Activated CD8-positive, alpha-beta memory T cell treated with anti-CD3 and anti-CD28 coated beads, Interleukin-2, amount 50 U/mL, for 4 hours (primary cell): ENCODE results near the gene SLC32A1.

ENCODE experiments used
- DNase-seq: peaks from one replicate; pipeline ENCODE4 v3.0.0-alpha.2; 2020

The SLC32A1 gene, protein sequence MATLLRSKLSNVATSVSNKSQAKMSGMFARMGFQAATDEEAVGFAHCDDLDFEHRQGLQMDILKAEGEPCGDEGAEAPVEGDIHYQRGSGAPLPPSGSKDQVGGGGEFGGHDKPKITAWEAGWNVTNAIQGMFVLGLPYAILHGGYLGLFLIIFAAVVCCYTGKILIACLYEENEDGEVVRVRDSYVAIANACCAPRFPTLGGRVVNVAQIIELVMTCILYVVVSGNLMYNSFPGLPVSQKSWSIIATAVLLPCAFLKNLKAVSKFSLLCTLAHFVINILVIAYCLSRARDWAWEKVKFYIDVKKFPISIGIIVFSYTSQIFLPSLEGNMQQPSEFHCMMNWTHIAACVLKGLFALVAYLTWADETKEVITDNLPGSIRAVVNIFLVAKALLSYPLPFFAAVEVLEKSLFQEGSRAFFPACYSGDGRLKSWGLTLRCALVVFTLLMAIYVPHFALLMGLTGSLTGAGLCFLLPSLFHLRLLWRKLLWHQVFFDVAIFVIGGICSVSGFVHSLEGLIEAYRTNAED

GRCh38 chr20:38723848-38724625, at the start of gene SLC32A1:
Gene SLC32A1 (plus strand): TSS chr20:38724486. CDS start chr20:38724725, 239 bp downstream.
- no peak for DNase-seq

DNA sequence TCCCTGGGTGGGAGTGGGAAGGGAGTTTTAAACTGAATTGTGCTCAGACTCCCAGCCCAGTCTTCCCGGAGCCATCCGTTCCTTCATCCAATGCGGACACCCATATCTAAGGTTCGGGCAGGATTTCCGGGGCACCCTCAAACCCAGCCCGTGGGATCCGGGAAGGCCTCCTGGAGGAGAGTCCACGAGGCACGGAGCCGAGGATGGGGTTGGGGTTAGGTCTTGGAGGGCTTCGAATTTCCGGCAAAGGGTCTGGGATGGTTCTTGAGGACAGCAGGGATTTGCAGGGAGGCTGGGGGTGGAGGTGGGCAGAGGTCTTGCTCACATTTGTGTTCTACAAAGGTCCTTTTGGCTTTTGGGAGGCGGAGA, 49.5 kb upstream of the SLC32A1 start:
- no peak for DNase-seq

- DNase-seq: no peak
Measured at GRCh38 chr20:38676576-38676975, 47.7 kb upstream of the SLC32A1 start.

GRCh38 chr20:38680500-38681306, 43.6 kb upstream of the SLC32A1 start:
- DNase-seq: no peak

- no peak for DNase-seq
Measured at GRCh38 chr20:38685271-38685670, 39.0 kb upstream of the SLC32A1 start.

GRCh38 chr20:38685853-38686473, 38.3 kb upstream of the SLC32A1 start:
- peak; percentile 36 for DNase-seq

- peak; percentile 49 for DNase-seq
Measured at GRCh38 chr20:38692436-38693411, 31.6 kb upstream of the SLC32A1 start.

- DNase-seq: no peak
Measured at GRCh38 chr20:38697306-38697705, 27.0 kb upstream of the SLC32A1 start.

GRCh38 chr20:38698541-38698940, 25.7 kb upstream of the SLC32A1 start:
- no peak for DNase-seq

DNA sequence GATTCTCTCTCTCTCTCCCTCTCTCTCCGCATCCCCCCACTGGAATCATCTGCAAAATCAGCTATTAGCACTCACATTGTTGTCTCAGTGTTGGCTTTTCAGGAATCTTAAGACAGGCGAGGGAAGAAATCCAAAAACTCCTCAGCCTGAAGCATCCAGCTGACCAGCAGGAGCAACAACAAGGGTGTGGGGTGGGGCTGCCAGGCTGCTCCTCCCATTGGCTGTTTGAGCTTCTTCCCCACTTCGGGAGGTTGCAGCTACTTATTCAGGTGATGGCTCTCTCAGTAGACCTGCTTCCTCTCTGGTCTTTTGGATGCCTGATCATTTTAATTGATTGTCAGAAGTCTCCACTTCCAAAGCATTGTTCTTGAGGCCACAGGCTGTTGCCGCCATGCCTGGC, 24.1 kb upstream of the SLC32A1 start:
- DNase-seq: no peak

- DNase-seq: no peak
Measured at GRCh38 chr20:38700926-38701325, 23.4 kb upstream of the SLC32A1 start.

DNA sequence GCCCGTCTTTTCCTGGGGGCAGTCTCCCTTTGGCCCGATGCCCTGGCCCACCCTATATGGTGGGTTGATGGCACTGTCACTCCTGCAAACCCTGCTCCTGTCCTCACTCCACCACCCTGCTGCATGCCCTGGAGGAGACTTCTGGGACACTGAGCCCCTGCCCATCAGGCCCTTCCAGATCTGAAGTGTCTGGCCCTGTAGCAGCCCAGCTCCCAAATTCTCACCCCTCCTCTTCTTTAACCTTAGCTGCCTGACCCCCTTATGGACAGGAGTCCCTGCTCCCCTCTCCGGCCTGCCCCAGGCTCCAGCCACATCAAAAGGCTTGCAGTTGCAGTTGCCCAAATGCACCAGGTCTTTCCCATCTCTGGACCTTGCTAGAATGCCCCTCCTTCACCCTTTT, 20.8 kb upstream of the SLC32A1 start:
- DNase-seq: no peak

GRCh38 chr20:38704136-38704535, 20.1 kb upstream of the SLC32A1 start:
- DNase-seq: no peak

DNA sequence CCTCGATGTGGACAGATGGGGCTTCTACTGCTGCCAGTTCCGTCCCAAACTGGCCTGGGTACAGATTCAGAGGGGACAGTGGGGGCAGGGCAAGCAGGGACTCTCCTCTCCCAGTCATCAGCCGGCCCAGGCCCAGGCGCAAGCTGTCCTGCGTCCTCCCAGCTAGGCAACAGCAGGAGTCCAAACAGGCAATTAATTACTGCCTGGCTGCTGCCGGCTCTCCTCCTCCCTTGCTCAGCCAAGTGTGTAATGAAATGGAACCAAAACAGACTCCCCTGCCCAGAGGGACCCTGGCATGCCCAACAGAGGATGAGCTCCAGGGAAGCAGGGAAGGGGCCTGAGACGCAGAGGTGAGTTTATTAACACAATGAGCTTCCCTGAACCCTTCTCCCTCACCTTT, 17.8 kb upstream of the SLC32A1 start:
- DNase-seq: no peak

DNA sequence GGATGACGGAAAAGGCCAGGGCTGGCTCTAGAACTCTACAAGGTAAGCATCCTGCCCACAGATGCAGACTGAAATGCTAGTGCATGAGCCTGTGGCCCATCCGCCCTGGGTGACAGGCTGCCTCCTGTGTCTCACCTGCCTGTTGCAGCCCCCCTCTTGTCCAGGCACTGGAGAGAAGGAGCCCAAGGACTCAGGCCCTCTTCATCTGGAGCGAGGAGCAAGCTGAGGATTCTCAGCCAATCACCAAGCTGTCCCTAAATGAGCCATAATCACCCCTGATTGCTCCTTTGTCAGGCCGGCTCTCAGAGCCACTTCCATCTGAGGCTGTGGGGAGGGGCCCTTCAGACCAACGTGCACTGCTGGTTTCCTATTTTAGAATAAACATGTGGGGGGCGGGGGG, 10.0 kb upstream of the SLC32A1 start:
- no peak for DNase-seq

GRCh38 chr20:38715646-38716045, 8.6 kb upstream of the SLC32A1 start:
- DNase-seq: no peak

GRCh38 chr20:38722683-38723016, 1.6 kb upstream of the SLC32A1 start:
- no peak for DNase-seq

DNA sequence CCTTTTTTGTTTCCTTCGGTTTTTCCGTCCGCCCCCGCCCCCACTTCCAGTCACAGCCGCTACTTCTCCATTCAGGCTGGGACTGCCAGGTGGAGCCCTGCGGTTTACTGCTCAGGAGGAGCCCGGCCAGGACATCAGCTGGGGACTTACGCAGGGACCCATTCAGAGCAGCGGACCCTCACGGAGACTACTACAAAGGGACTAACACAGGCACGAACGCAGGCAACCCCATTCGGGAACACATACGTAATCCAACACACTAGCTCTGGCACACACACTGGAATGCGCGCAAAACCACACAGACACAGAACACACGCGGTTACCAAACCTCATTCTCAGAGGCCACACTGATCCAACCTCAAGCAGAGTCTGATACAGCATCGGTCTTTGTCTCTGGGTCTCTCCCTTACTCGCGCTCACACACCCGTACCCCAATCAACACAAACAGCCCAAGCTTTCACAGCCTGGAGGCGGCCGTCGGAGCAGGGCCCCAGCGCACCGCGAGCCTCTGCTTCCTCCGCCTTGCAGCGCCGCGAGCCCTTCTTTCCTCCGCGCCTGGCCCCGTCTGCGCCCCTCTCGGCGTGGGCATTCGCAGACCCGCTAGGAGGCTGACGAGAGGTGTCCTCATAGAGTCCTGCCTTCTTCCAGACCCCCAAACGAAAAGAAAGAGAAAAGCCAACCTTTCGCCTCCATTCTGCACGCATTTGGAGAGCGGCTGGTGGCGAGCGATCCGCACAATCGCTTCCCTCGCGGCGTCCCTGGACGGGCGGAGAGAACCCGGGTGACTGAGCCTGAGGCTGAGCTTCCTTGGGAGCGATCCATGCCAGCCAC, 1.1 kb upstream of the SLC32A1 start:
- DNase-seq: no peak

DNA sequence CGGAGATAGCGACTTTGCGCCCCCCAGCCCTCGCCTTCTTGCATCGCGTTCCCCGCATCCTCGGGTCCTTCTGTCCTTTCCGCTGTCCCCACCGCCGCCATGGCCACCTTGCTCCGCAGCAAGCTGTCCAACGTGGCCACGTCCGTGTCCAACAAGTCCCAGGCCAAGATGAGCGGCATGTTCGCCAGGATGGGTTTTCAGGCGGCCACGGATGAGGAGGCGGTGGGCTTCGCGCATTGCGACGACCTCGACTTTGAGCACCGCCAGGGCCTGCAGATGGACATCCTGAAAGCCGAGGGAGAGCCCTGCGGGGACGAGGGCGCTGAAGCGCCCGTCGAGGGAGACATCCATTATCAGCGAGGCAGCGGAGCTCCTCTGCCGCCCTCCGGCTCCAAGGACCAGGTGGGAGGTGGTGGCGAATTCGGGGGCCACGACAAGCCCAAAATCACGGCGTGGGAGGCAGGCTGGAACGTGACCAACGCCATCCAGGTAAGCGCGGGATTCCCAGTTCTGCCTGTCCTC, 401 bp downstream of the SLC32A1 start:
- DNase-seq: no peak

- DNase-seq: no peak
Measured at GRCh38 chr20:38725148-38725901, 1.0 kb downstream of the SLC32A1 start.
